Skeletal muscle satellite cell (primary cell): ENCODE data around the gene PSME3IP1.

ENCODE experiments used
- H3K27me3 ChIP-seq: 2 replicates; pipeline ENCODE4 v1.7.0; 2013; ENCODE audit warnings: low read length; ENCODE audit not compliant: control insufficient read depth, insufficient read depth
- H3K36me3 ChIP-seq: 2 replicates; pipeline ENCODE4 v1.7.0; 2013; ENCODE audit warnings: mild to moderate bottlenecking, control low read depth, low read length; ENCODE audit not compliant: insufficient read depth
- H3K4me1 ChIP-seq: 2 replicates; pipeline ENCODE4 v1.7.0; 2013; ENCODE audit warnings: low read length; ENCODE audit not compliant: control insufficient read depth, insufficient read depth
- H3K4me2 ChIP-seq: 2 replicates; pipeline ENCODE4 v1.7.0; 2013; ENCODE audit warnings: mild to moderate bottlenecking, low read length
- H3K4me3 ChIP-seq: 2 replicates; pipeline ENCODE4 v1.7.0; 2013; ENCODE audit warnings: low read length
- H3K9ac ChIP-seq: 2 replicates; pipeline ENCODE4 v1.7.0; 2013; ENCODE audit warnings: mild to moderate bottlenecking, low read depth, low read length, moderate library complexity
- H3K9me3 ChIP-seq: replicated peaks from 2 replicates; pipeline ENCODE4 v1.7.0; 2013; ENCODE audit warnings: mild to moderate bottlenecking, control low read depth, low read length

The PSME3IP1 gene

DNA sequence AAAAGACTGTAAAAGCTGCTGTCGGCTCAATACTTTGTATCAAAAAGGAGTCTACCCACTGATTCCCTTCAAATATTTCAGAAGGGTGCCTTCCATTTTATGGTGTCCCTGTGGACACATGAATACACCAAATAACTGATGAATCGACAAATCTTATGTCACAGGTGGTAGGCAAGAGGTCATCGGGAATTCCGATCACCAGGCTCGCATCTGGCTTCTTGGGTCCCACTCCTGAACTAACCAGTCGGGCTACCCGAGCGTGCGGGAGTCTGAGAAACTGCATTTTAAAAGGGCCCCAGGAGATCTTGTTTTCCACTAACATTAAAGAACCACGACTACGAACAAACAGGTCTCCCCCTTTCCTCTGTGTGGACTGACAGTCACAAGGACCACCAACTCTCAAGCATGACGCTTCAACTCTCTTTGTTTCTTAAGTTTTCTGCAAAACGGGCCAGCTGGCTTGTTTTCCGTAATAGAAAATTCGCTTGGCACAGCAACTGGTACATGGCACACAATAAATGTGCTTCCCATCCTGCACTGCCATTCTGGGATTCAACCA, 873 bp downstream of the PSME3IP1 start:
- H3K27me3 ChIP-seq, result no peaks in the 10 kb centered on the region
- peak overlapping the region; percentile 98 for H3K9ac ChIP-seq
- H3K4me3 ChIP-seq, result peak overlapping the region; percentile 87
- H3K36me3 ChIP-seq, result no peaks in the 10 kb centered on the region
- peak overlapping the region; percentile 86 for H3K4me2 ChIP-seq
- peaks cover 17% of the 10 kb centered on the region for H3K4me1 ChIP-seq
- H3K9me3 ChIP-seq, result no peaks in the 10 kb centered on the region

DNA sequence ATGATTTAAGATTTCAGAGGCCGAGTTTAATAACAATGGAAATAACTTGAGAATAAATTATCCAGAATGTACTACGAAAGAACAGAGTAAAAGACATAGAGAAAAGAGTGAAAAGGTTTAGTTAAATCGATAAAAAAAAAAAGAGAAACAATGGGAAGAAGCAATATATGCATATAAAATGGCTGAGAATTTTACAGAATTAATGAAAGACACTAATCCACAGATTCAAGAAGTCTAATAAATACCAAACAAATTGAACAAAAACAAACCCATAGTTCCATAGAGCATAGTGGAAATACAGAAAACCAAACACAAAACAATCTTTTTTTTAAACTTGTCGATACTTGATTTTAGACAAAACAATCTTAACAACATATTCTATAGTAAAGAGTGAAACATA, 1.7 kb downstream of the PSME3IP1 start:
- Histone ChIP-seq H3K4me1 (peaks cover 20% of the 10 kb centered on the region), H3K9ac (no peak overlapping the region), H3K4me3 (no peak overlapping the region), H3K4me2 (peak overlapping the region; percentile 86), H3K36me3 (no peaks in the 10 kb centered on the region), H3K9me3 (no peaks in the 10 kb centered on the region), H3K27me3 (no peaks in the 10 kb centered on the region)

GRCh38 chr16:57179215-57179828, 6.5 kb downstream of the PSME3IP1 start:
- H3K9ac ChIP-seq, result no peak overlapping the region
- peaks cover 5% of the 10 kb centered on the region for H3K36me3 ChIP-seq
- no peaks in the 10 kb centered on the region for H3K27me3 ChIP-seq
- H3K4me3 ChIP-seq, result no peak overlapping the region
- H3K9me3 ChIP-seq, result no peaks in the 10 kb centered on the region
- H3K4me2 ChIP-seq, result peak overlapping the region; percentile 19
- H3K4me1 ChIP-seq, result peaks cover 12% of the 10 kb centered on the region

GRCh38 chr16:57178793-57179212, 7.0 kb downstream of the PSME3IP1 start:
- Histone ChIP-seq H3K27me3 (no peaks in the 10 kb centered on the region), H3K36me3 (peaks cover 5% of the 10 kb centered on the region), H3K4me1 (peaks cover 12% of the 10 kb centered on the region), H3K9ac (no peak overlapping the region), H3K4me3 (no peak overlapping the region), H3K9me3 (no peaks in the 10 kb centered on the region), H3K4me2 (peak overlapping the region; percentile 19)

DNA sequence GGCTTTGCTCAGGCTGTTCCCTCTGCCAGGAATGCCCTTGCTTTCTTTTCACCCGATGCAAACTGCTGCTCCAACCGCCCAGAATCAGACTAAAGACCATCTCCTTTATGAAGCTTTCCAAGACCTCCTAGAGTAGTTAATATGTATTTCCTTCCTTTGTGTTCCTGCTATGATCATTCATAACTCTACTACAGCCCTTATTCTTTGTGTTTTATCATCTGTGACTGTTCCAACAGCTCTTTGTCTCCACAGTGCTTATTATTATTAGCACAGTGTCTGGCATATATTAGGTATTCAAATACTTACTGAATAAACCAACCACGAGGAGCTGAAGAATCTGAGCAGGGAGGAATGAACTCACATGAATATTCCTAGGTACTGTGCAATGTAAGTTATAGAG, 7.6 kb downstream of the PSME3IP1 start:
- H3K4me3 ChIP-seq, result no peak overlapping the region
- H3K4me2 ChIP-seq, result no peak overlapping the region
- H3K9ac ChIP-seq, result no peak overlapping the region
- H3K9me3 ChIP-seq, result no peaks in the 10 kb centered on the region
- H3K36me3 ChIP-seq, result peaks cover 5% of the 10 kb centered on the region
- H3K27me3 ChIP-seq, result no peaks in the 10 kb centered on the region
- peaks cover 12% of the 10 kb centered on the region for H3K4me1 ChIP-seq

DNA sequence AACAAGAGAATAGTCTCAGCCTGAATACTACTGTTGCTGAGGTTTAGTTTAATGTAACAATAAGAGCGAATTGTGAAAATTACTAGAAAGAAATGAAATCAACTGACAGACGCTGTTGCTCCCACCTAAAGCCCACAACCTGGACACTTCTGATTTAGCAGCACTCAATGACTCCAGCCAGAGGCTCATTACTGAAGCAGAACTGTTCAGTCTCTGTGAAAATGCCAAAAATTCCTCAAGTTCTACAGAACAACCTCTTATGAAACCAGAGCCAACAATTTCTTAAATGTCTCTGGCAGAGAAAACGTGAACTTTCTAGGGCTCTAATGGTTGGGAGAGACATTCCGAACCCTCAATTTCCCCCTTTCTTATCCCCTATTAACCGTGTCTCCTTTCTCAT, 9.9 kb downstream of the PSME3IP1 start:
- peaks cover 22% of the 10 kb centered on the region for H3K36me3 ChIP-seq
- peaks cover 12% of the 10 kb centered on the region for H3K4me1 ChIP-seq

GRCh38 chr16:57172721-57173290, 13.0 kb downstream of the PSME3IP1 start:
- no peak overlapping the region for H3K9ac ChIP-seq
- no peaks in the 10 kb centered on the region for H3K27me3 ChIP-seq
- H3K4me1 ChIP-seq, result no peaks in the 10 kb centered on the region
- no peak overlapping the region for H3K4me3 ChIP-seq
- no peak overlapping the region for H3K4me2 ChIP-seq
- peaks cover 25% of the 10 kb centered on the region for H3K36me3 ChIP-seq
- H3K9me3 ChIP-seq, result no peaks in the 10 kb centered on the region

More for the DNA sequence above, 9.9 kb downstream of the PSME3IP1 start:
- H3K4me3 ChIP-seq, result no peak overlapping the region
- no peak overlapping the region for H3K9ac ChIP-seq
- no peak overlapping the region for H3K4me2 ChIP-seq
- no peaks in the 10 kb centered on the region for H3K27me3 ChIP-seq
- no peaks in the 10 kb centered on the region for H3K9me3 ChIP-seq

DNA sequence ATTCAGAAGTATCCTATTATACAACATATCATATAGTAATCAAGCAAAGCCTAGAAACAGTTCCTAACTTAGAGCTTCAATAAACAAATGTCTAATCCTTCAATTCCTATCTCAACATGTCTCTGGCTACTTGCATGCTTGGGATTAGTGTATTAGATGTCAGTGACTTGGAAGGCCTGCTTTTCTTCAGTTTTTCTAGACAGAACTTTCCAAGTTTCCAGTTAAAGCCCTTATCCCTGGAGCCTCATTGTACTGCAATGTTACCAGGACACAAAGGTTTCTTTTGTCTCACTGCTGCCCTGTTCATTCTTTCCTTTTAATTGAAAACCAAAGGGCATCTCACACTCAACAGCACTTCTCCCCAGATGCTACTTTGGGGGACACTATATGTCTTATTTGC, 16.5 kb downstream of the PSME3IP1 start:
- Histone ChIP-seq H3K36me3 (peaks cover 51% of the 10 kb centered on the region), H3K27me3 (no peaks in the 10 kb centered on the region), H3K4me3 (no peak overlapping the region), H3K4me2 (no peak overlapping the region), H3K9ac (no peak overlapping the region), H3K9me3 (no peaks in the 10 kb centered on the region), H3K4me1 (no peaks in the 10 kb centered on the region)

GRCh38 chr16:57167953-57168352, 17.9 kb downstream of the PSME3IP1 start:
- Histone ChIP-seq H3K4me3 (no peak overlapping the region), H3K27me3 (no peaks in the 10 kb centered on the region), H3K9ac (no peak overlapping the region), H3K4me1 (no peaks in the 10 kb centered on the region), H3K9me3 (no peaks in the 10 kb centered on the region), H3K36me3 (peaks cover 60% of the 10 kb centered on the region), H3K4me2 (no peak overlapping the region)

GRCh38 chr16:57167538-57167937, 18.3 kb downstream of the PSME3IP1 start:
- Histone ChIP-seq H3K4me2 (no peak overlapping the region), H3K4me1 (no peaks in the 10 kb centered on the region), H3K9me3 (no peaks in the 10 kb centered on the region), H3K27me3 (no peaks in the 10 kb centered on the region), H3K36me3 (peaks cover 56% of the 10 kb centered on the region), H3K9ac (no peak overlapping the region), H3K4me3 (no peak overlapping the region)

DNA sequence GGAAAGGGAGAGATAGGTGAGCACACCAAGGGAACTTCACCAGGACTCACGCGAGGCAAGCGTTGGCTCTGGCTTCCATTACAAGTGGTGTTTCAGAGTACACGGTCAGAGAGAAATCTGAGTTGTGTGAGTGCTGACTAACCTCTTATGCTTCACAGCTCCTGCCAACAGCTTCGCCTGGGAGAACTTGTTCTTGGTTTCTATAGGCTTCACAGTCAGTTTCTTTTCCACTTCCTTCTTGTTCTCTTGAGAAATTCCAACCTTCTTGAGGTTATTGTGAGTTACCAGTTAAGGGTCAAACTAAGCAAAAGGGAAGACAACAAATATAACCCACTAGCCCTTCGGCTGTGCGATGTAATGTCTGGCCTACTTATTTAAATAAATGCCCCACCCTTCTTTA, 18.9 kb downstream of the PSME3IP1 start:
- Histone ChIP-seq H3K4me2 (no peak overlapping the region), H3K4me3 (no peak overlapping the region), H3K9ac (no peak overlapping the region), H3K36me3 (peaks cover 55% of the 10 kb centered on the region), H3K4me1 (no peaks in the 10 kb centered on the region), H3K27me3 (no peaks in the 10 kb centered on the region), H3K9me3 (no peaks in the 10 kb centered on the region)

GRCh38 chr16:57166451-57166850, 19.4 kb downstream of the PSME3IP1 start:
- Histone ChIP-seq H3K4me3 (no peak overlapping the region), H3K4me2 (no peak overlapping the region), H3K4me1 (no peaks in the 10 kb centered on the region), H3K27me3 (no peaks in the 10 kb centered on the region), H3K36me3 (peaks cover 50% of the 10 kb centered on the region), H3K9me3 (no peaks in the 10 kb centered on the region), H3K9ac (no peak overlapping the region)
